ENCODE data around the gene HIVEP3.

Gene HIVEP3

DNA sequence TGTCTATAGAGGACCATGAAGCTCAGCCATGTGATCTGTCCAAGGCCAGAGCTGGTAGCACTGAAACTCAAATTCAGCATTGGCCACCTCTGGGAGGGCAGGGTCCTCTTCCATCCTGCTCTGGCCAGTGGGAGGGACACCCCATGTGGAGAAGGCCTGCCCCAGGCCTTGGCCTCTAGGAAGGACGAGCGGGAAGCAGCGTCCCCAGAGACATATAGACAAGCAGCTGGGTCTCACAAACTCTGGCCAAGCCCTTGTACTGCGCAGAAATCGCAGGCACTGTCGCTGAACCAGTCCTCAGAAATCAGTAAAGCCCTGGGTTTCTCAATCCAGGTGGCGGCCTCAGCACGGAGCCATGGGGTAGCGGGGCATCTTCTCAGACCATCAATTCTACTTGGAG is 180.7 kb downstream of the HIVEP3 start:
- Mint-ChIP-seq H3K4me1 (ENCODE audit: low read depth) (peaks cover 94% of the 10 kb centered on the region), H3K27ac (peak overlapping the region; percentile 94), H3K27me3 (peaks cover 10% of the 10 kb centered on the region), H3K9me3 (no peaks in the 10 kb centered on the region), H3K4me3 (no peak overlapping the region), H3K36me3 (ENCODE audit: low read depth) (no peaks in the 10 kb centered on the region)
- intact Hi-C loops (cut with micrococcal nuclease), result no loop called here

DNA sequence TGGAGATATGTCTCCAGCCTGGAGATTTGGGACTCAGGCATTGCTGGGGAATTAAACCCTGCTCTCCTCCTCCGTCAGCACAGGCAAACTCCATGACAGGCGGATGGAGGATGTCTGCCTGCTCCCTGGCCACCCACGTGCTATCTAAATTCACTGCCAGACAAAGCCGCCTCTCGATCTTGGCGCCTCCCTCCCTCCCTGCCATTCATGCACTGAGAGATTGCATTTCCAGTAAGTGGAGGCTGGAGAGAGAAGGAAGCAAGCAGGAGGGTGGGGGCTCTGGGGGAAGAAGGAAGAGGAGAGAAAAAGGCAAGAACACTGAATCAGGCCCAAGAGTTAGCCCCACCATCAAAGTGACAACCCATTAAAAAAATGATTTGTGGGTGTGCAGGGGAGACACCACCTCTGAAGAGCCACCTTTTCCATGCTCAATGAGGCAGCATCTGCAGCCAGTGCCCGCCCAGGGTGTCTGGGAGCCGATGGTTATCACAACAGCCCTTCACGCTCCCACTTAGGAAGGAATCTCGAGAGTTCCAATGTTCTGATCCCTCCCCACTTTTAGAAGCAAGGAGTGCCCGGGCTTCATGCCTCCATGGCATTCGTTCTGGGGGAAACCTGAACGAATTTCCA is 183.0 kb downstream of the HIVEP3 start:
- H3K4me3 Mint-ChIP-seq, result no peak overlapping the region
- H3K27me3 Mint-ChIP-seq, result peaks cover 12% of the 10 kb centered on the region
- peak overlapping the region; percentile 63 for H3K27ac Mint-ChIP-seq
- no peaks in the 10 kb centered on the region for H3K36me3 Mint-ChIP-seq (ENCODE audit: low read depth)
- H3K4me1 Mint-ChIP-seq (ENCODE audit: low read depth), result peaks cover 91% of the 10 kb centered on the region
- no peaks in the 10 kb centered on the region for H3K9me3 Mint-ChIP-seq
- intact Hi-C loops (cut with micrococcal nuclease), result no loop called here

- Mint-ChIP-seq H3K36me3 (ENCODE audit: low read depth) (no peaks in the 10 kb centered on the region), H3K27ac (peak overlapping the region; percentile 63)
- intact Hi-C loops (cut with micrococcal nuclease), result no loop called here
These were observed 183.6 kb downstream of the HIVEP3 start for GRCh38 chr1:41735139-41735538.

DNA sequence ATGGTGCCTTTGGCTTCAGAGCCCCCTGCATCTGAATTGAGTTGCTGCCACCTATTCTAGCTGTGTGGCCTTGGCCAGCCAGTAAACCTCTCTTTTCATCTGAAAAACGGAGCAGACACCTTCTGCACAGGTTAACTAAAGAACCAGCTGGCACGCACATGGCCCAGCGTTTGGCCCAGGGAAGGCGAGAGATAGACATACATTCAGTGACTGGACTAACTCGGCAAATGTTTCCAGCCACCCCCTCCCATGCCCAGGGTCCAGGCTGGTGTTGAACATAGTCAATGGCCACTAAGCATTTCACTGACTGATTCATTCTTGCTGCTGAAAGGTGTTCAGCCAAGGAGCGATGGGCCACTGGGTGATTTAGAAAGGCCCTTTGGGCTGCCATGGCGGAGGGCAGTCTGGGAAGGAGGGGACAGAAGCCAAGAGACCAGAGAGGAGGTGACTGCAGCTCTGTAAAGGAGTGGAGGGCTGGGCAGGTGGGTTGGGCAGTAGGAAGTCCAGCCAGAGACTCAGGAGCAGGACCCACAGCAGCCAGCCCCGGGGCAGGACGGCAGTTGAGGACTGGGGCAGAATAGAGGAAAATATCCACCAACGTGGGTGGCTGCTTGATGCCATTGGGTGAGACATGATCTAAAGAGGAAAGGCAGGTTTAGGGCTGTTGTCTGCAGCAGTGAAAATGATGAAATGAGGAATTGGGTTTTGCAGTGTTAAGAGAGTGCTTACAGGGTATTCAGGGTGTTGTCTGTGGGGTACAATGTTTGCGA is 184.3 kb downstream of the HIVEP3 start:
- Mint-ChIP-seq H3K27me3 (peaks cover 12% of the 10 kb centered on the region), H3K4me3 (no peak overlapping the region), H3K36me3 (ENCODE audit: low read depth) (no peaks in the 10 kb centered on the region), H3K4me1 (ENCODE audit: low read depth) (peaks cover 91% of the 10 kb centered on the region), H3K9me3 (no peaks in the 10 kb centered on the region), H3K27ac (peak overlapping the region; percentile 60)
- intact Hi-C loops (cut with micrococcal nuclease), result no loop called here

More at GRCh38 chr1:41735139-41735538, 183.6 kb downstream of the HIVEP3 start:
- peaks cover 91% of the 10 kb centered on the region for H3K4me1 Mint-ChIP-seq (ENCODE audit: low read depth)
- no peak overlapping the region for H3K4me3 Mint-ChIP-seq
- no peaks in the 10 kb centered on the region for H3K9me3 Mint-ChIP-seq
- H3K27me3 Mint-ChIP-seq, result peaks cover 12% of the 10 kb centered on the region

- Mint-ChIP-seq H3K27ac (peak overlapping the region; percentile 60), H3K27me3 (peaks cover 12% of the 10 kb centered on the region), H3K36me3 (ENCODE audit: low read depth) (no peaks in the 10 kb centered on the region), H3K9me3 (no peaks in the 10 kb centered on the region), H3K4me3 (no peak overlapping the region), H3K4me1 (ENCODE audit: low read depth) (peaks cover 91% of the 10 kb centered on the region)
- intact Hi-C loops (cut with micrococcal nuclease), result no loop called here
These were observed 185.0 kb downstream of the HIVEP3 start for GRCh38 chr1:41733725-41734124.

DNA sequence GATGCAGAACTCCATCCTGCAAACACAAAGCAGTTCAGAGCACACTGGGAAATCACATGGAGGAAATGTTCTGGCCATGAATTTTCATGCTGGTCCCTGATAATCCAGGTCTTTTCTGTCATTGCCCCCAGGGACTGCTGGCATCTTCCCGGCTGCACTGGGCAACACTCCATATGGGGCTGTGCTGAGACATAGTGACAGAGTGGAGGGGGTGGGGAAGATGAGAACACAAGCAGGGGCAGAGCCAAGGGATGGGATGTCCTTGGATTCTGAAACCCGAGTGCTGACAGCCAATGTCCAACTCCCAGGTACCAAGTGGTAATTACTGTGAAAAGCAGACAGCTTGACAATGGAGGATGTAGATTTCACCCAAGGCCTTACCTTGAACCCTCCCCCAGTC is 185.7 kb downstream of the HIVEP3 start:
- no peaks in the 10 kb centered on the region for H3K9me3 Mint-ChIP-seq
- no peaks in the 10 kb centered on the region for H3K36me3 Mint-ChIP-seq (ENCODE audit: low read depth)
- no peak overlapping the region for H3K4me3 Mint-ChIP-seq
- intact Hi-C loops (cut with micrococcal nuclease), result no loop called here
- H3K4me1 Mint-ChIP-seq (ENCODE audit: low read depth), result peaks cover 95% of the 10 kb centered on the region
- H3K27ac Mint-ChIP-seq, result peak overlapping the region; percentile 60
- peaks cover 12% of the 10 kb centered on the region for H3K27me3 Mint-ChIP-seq

- Mint-ChIP-seq H3K27me3 (peaks cover 8% of the 10 kb centered on the region), H3K4me3 (no peak overlapping the region), H3K27ac (peak overlapping the region; percentile 4), H3K36me3 (ENCODE audit: low read depth) (no peaks in the 10 kb centered on the region), H3K4me1 (ENCODE audit: low read depth) (peaks cover 95% of the 10 kb centered on the region), H3K9me3 (no peaks in the 10 kb centered on the region)
- intact Hi-C loops (cut with micrococcal nuclease), result no loop called here
These were observed 187.1 kb downstream of the HIVEP3 start for GRCh38 chr1:41731516-41732030.

GRCh38 chr1:41730806-41731205 is 187.9 kb downstream of the HIVEP3 start:
- intact Hi-C loops (cut with micrococcal nuclease), result no loop called here
- peak overlapping the region; percentile 89 for H3K27ac Mint-ChIP-seq
- H3K4me1 Mint-ChIP-seq (ENCODE audit: low read depth), result peaks cover 94% of the 10 kb centered on the region
- H3K27me3 Mint-ChIP-seq, result peaks cover 8% of the 10 kb centered on the region
- H3K36me3 Mint-ChIP-seq (ENCODE audit: low read depth), result no peaks in the 10 kb centered on the region
- H3K9me3 Mint-ChIP-seq, result no peaks in the 10 kb centered on the region
- no peak overlapping the region for H3K4me3 Mint-ChIP-seq

DNA sequence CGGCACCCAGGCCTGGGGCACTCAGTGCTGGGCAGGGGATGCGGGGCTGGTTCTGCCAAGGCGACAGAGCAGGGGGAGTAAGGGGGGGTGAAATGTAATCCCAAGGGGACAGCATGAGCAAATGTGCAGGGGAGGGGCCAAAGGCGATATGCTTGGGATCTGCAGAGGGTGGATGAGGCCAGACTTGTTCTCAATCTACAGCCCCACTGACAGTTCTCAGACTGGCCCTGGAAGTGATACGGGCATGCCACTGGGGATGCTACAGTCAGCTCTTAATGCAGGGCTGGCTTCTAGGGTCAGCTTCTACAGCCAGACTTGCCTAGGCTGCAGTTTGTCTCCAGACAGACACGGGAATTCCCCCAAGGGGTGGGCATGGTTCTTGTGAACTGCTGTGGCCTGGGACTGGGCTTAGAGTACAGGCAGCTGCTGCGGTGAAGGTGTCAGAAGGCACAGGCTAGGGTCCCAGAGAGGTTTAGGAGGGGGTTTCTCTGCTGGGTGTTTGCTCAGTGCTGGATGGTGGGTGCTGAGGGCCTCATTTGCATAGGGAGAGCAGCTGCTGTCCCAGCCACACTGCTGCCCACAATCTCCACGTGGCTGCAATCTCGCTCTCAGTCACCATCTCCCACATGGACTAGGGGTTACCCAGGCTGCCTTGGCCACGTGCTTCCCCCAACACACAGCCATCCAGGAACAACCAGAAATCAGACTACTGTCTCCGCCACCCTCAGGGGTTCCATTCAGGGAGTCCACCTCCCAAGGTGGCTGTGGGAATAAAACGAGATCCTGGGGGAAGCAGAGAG is 190.1 kb downstream of the HIVEP3 start:
- intact Hi-C loops (cut with micrococcal nuclease), result loop anchor here (2.0 to 5.0 kb wide), 2 partner anchors 39 to 72 kb away; no protein-coding TSS in a partner anchor
- peaks cover 89% of the 10 kb centered on the region for H3K4me1 Mint-ChIP-seq (ENCODE audit: low read depth)

GRCh38 chr1:41727749-41728115 is 191.0 kb downstream of the HIVEP3 start:
- intact Hi-C loops (cut with micrococcal nuclease), result loop anchor here (1.0 to 5.0 kb wide), 3 partner anchors 12 to 71 kb away; no protein-coding TSS in a partner anchor
- peaks cover 3% of the 10 kb centered on the region for H3K27me3 Mint-ChIP-seq
- H3K4me3 Mint-ChIP-seq, result peak overlapping the region; percentile 46
- H3K4me1 Mint-ChIP-seq (ENCODE audit: low read depth), result peaks cover 89% of the 10 kb centered on the region
- H3K36me3 Mint-ChIP-seq (ENCODE audit: low read depth), result no peaks in the 10 kb centered on the region
- peak overlapping the region; percentile 89 for H3K27ac Mint-ChIP-seq
- no peaks in the 10 kb centered on the region for H3K9me3 Mint-ChIP-seq

More for the DNA sequence above, 190.1 kb downstream of the HIVEP3 start:
- Mint-ChIP-seq H3K9me3 (no peaks in the 10 kb centered on the region), H3K4me3 (peak overlapping the region; percentile 35), H3K27me3 (peaks cover 5% of the 10 kb centered on the region), H3K27ac (peak overlapping the region; percentile 89), H3K36me3 (ENCODE audit: low read depth) (no peaks in the 10 kb centered on the region)

- peaks cover 90% of the 10 kb centered on the region for H3K4me1 Mint-ChIP-seq (ENCODE audit: low read depth)
- intact Hi-C loops (cut with micrococcal nuclease), result loop anchor here (1.0 to 5.0 kb wide), 2 partner anchors 12 to 40 kb away; no protein-coding TSS in a partner anchor
These were observed 191.6 kb downstream of the HIVEP3 start for GRCh38 chr1:41726899-41727748.

GRCh38 chr1:41726292-41726691 is 192.4 kb downstream of the HIVEP3 start:
- intact Hi-C loops (cut with micrococcal nuclease), result loop anchor here (5.0 kb wide), 1 partner anchor 41 kb away; no protein-coding TSS in a partner anchor
- no peak overlapping the region for H3K4me3 Mint-ChIP-seq
- no peaks in the 10 kb centered on the region for H3K9me3 Mint-ChIP-seq
- no peaks in the 10 kb centered on the region for H3K36me3 Mint-ChIP-seq (ENCODE audit: low read depth)
- peak overlapping the region; percentile 89 for H3K27ac Mint-ChIP-seq
- no peaks in the 10 kb centered on the region for H3K27me3 Mint-ChIP-seq
- peaks cover 90% of the 10 kb centered on the region for H3K4me1 Mint-ChIP-seq (ENCODE audit: low read depth)

More at GRCh38 chr1:41726899-41727748, 191.6 kb downstream of the HIVEP3 start:
- H3K9me3 Mint-ChIP-seq, result no peaks in the 10 kb centered on the region
- peaks cover 3% of the 10 kb centered on the region for H3K27me3 Mint-ChIP-seq
- H3K36me3 Mint-ChIP-seq (ENCODE audit: low read depth), result no peaks in the 10 kb centered on the region
- peak overlapping the region; percentile 89 for H3K27ac Mint-ChIP-seq
- peak overlapping the region; percentile 49 for H3K4me3 Mint-ChIP-seq

- no peaks in the 10 kb centered on the region for H3K9me3 Mint-ChIP-seq
- H3K36me3 Mint-ChIP-seq (ENCODE audit: low read depth), result no peaks in the 10 kb centered on the region
- peak overlapping the region; percentile 26 for H3K27ac Mint-ChIP-seq
- H3K4me3 Mint-ChIP-seq, result no peak overlapping the region
- H3K27me3 Mint-ChIP-seq, result no peaks in the 10 kb centered on the region
- intact Hi-C loops (cut with micrococcal nuclease), result loop anchor here (5.0 kb wide), 1 partner anchor 42 kb away; no protein-coding TSS in a partner anchor
- peaks cover 86% of the 10 kb centered on the region for H3K4me1 Mint-ChIP-seq (ENCODE audit: low read depth)
These were observed 193.8 kb downstream of the HIVEP3 start for GRCh38 chr1:41724926-41725325.
